ENCODE data around the gene CLEC4G.

The CLEC4G gene

DNA sequence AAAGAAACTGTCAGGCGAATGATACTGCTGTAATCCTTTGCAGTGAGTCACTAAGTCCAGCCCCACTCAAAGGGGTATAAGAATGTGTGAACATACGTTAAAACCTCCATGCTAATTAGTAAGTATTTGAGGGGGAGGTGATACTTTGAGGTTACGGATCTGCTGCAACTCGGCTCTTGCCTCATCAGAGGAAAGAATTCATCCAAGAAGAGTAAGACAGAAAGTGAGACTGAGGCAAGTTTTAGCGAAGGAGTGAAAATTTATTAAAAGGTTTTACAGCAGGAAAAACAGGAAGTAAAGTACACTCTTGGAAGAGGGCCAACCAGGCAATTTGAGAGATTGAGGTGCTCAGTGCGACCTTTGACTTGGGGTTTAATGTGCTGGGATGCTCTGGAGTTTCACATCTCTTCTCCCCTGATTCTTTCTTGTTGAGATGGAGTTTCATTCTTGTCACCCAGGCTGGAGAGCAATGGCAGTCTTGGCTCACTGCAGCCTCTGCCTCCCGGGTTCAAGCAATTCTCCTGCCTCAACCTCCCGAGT lies 40.9 kb upstream of the CLEC4G start:
- Histone ChIP-seq H3K4me3 (ENCODE audit: low read length) (no peak overlapping the region), H3K4me2 (ENCODE audit: low read depth, low read length) (no peak overlapping the region), H3K27me3 (replicated peaks; ENCODE audit: insufficient read depth, low read length) (peaks cover 96% of the 10 kb centered on the region), H3K27ac (ENCODE audit: low read length) (no peak overlapping the region), H3K9me2 (replicated peaks; ENCODE audit: insufficient read depth, low read length) (no peaks in the 10 kb centered on the region), H3K36me3 (replicated peaks; ENCODE audit: insufficient read depth, low read length) (no peaks in the 10 kb centered on the region), H3F3A (ENCODE audit: insufficient read depth, low read length) (no peaks in the 10 kb centered on the region), H3K4me1 (ENCODE audit: low read length) (no peaks in the 10 kb centered on the region), H3K9me3 (replicated peaks; ENCODE audit: insufficient read depth, low read length) (no peaks in the 10 kb centered on the region), H4K20me1 (ENCODE audit: insufficient read depth, low read length) (no peaks in the 10 kb centered on the region), H3K79me2 (ENCODE audit: low read length) (no peaks in the 10 kb centered on the region), H3K9ac (ENCODE audit: low read length) (no peak overlapping the region), H2AFZ (ENCODE audit: low read length) (no peak overlapping the region)
- DNase-seq: no peak
- TF ChIP-seq, protein P1, sequence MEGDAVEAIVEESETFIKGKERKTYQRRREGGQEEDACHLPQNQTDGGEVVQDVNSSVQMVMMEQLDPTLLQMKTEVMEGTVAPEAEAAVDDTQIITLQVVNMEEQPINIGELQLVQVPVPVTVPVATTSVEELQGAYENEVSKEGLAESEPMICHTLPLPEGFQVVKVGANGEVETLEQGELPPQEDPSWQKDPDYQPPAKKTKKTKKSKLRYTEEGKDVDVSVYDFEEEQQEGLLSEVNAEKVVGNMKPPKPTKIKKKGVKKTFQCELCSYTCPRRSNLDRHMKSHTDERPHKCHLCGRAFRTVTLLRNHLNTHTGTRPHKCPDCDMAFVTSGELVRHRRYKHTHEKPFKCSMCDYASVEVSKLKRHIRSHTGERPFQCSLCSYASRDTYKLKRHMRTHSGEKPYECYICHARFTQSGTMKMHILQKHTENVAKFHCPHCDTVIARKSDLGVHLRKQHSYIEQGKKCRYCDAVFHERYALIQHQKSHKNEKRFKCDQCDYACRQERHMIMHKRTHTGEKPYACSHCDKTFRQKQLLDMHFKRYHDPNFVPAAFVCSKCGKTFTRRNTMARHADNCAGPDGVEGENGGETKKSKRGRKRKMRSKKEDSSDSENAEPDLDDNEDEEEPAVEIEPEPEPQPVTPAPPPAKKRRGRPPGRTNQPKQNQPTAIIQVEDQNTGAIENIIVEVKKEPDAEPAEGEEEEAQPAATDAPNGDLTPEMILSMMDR (IDR thresholded peaks at IDR 0.05; ENCODE audit: low read length): no peak
- TF ChIP-seq EZH2phosphoT487 (IDR thresholded peaks at IDR 0.05; ENCODE audit: low read length) (no peak), EZH2 (optimal IDR thresholded peaks at IDR 0.05; ENCODE audit: low read depth, low read length) (no peak)

DNA sequence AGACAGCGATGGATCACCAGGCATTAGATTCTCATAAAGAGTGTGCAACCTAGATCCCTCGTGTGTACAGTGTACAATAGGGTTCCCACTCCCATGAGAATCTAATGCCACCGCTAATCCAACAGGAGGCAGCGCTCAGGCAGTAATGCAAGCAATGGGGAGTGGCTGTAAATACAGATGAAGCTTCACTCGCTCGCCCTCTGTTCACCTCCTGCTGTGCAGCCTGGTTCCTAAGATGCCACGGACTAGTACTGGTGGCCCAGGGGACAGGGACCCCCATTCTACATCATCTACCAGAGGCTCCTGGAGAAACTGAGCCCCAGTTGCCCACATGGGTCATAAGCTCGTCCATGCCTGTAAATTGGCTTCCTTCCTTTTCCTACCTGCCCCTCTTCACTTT lies 39.2 kb upstream of the CLEC4G start:
- H3K27me3 ChIP-seq (replicated peaks; ENCODE audit: insufficient read depth, low read length): peaks cover 97% of the 10 kb centered on the region
- H3K9me2 ChIP-seq (replicated peaks; ENCODE audit: insufficient read depth, low read length): no peaks in the 10 kb centered on the region
- no peaks in the 10 kb centered on the region for H3K79me2 ChIP-seq (ENCODE audit: low read length)
- no peaks in the 10 kb centered on the region for H3K4me1 ChIP-seq (ENCODE audit: low read length)
- no peak overlapping the region for H3K4me2 ChIP-seq (ENCODE audit: low read depth, low read length)
- H2AFZ ChIP-seq (ENCODE audit: low read length): no peak overlapping the region
- no peaks in the 10 kb centered on the region for H4K20me1 ChIP-seq (ENCODE audit: insufficient read depth, low read length)
- TF ChIP-seq EZH2 (optimal IDR thresholded peaks at IDR 0.05; ENCODE audit: low read depth, low read length) (no peak), EZH2phosphoT487 (IDR thresholded peaks at IDR 0.05; ENCODE audit: low read length) (no peak)
- TF ChIP-seq, protein P1 (IDR thresholded peaks at IDR 0.05; ENCODE audit: low read length): no peak
- no peaks in the 10 kb centered on the region for H3F3A ChIP-seq (ENCODE audit: insufficient read depth, low read length)
- H3K9me3 ChIP-seq (replicated peaks; ENCODE audit: insufficient read depth, low read length): no peaks in the 10 kb centered on the region
- H3K27ac ChIP-seq (ENCODE audit: low read length): no peak overlapping the region
- H3K4me3 ChIP-seq (ENCODE audit: low read length): no peak overlapping the region
- no peaks in the 10 kb centered on the region for H3K36me3 ChIP-seq (replicated peaks; ENCODE audit: insufficient read depth, low read length)
- no peak for DNase-seq
- H3K9ac ChIP-seq (ENCODE audit: low read length): no peak overlapping the region

DNA sequence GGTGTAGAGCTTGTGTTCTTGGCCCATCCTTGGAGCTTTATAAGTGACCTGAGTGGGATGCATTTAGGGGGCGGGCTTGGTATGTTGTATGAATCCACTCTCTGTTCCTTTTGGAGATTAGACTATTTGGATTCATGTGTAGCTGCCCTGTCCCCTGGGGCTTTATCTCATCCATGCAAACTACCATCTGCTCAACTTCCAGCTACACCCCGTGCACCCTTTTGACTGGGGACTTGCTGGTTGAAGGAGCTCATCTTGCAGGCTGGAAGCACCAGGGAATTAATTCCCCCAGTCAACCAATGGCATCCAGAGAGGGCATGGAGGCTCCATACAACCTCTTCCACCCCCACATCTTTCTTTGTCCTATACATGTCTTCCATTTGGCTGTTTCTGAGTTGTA lies 37.3 kb upstream of the CLEC4G start:
- H3K79me2 ChIP-seq (ENCODE audit: low read length): no peaks in the 10 kb centered on the region
- H3K27me3 ChIP-seq (replicated peaks; ENCODE audit: insufficient read depth, low read length): peaks cover 83% of the 10 kb centered on the region
- H3K9me2 ChIP-seq (replicated peaks; ENCODE audit: insufficient read depth, low read length): no peaks in the 10 kb centered on the region
- H3K4me3 ChIP-seq (ENCODE audit: low read length): no peak overlapping the region
- TF ChIP-seq, protein P1 (IDR thresholded peaks at IDR 0.05; ENCODE audit: low read length): no peak
- TF ChIP-seq EZH2phosphoT487 (IDR thresholded peaks at IDR 0.05; ENCODE audit: low read length): no peak
- TF ChIP-seq EZH2 (optimal IDR thresholded peaks at IDR 0.05; ENCODE audit: low read depth, low read length): no peak
- no peaks in the 10 kb centered on the region for H3K9me3 ChIP-seq (replicated peaks; ENCODE audit: insufficient read depth, low read length)
- no peak overlapping the region for H2AFZ ChIP-seq (ENCODE audit: low read length)
- no peak overlapping the region for H3K4me2 ChIP-seq (ENCODE audit: low read depth, low read length)
- H3K27ac ChIP-seq (ENCODE audit: low read length): no peak overlapping the region
- no peak for DNase-seq
- no peaks in the 10 kb centered on the region for H4K20me1 ChIP-seq (ENCODE audit: insufficient read depth, low read length)
- no peaks in the 10 kb centered on the region for H3K36me3 ChIP-seq (replicated peaks; ENCODE audit: insufficient read depth, low read length)
- H3K9ac ChIP-seq (ENCODE audit: low read length): no peak overlapping the region
- H3F3A ChIP-seq (ENCODE audit: insufficient read depth, low read length): no peaks in the 10 kb centered on the region
- H3K4me1 ChIP-seq (ENCODE audit: low read length): no peaks in the 10 kb centered on the region
